Measurements from ENCODE around the gene STARD13.

- TF ChIP-seq CTCF (IDR thresholded peaks at IDR 0.05): no peak
- TF ChIP-seq POLR2AphosphoS5 (IDR thresholded peaks at IDR 0.05): no peak
These were observed 117.1 kb downstream of the STARD13 start for GRCh38 chr13:33168321-33168960.
